GM13976 (cell line): ENCODE results near the gene RANBP17.

Source experiments
- DNase-seq: peaks from one replicate; pipeline ENCODE4 v3.0.0; 2012; ENCODE audit warnings: low spot score
- in situ Hi-C: fragments of 300-500 bp; cut with MboI; formaldehyde crosslinking; loops from one replicate; pipeline ENCODE4 v1.12.0; 2022; ENCODE audit warnings: low sequenced_read_pairs, mixed read lengths, inconsistent platforms; ENCODE audit not compliant: unreplicated experiment
- TF ChIP-seq, protein P1 (sequence below): IDR thresholded peaks from 2 replicates; pipeline ENCODE4 v1.5.1; 2012; ENCODE audit warnings: borderline replicate concordance, mild to moderate bottlenecking; ENCODE audit not compliant: insufficient read depth; ENCODE audit errors: extremely low read depth, missing control alignments, control extremely low read depth

The RANBP17 gene

DNA sequence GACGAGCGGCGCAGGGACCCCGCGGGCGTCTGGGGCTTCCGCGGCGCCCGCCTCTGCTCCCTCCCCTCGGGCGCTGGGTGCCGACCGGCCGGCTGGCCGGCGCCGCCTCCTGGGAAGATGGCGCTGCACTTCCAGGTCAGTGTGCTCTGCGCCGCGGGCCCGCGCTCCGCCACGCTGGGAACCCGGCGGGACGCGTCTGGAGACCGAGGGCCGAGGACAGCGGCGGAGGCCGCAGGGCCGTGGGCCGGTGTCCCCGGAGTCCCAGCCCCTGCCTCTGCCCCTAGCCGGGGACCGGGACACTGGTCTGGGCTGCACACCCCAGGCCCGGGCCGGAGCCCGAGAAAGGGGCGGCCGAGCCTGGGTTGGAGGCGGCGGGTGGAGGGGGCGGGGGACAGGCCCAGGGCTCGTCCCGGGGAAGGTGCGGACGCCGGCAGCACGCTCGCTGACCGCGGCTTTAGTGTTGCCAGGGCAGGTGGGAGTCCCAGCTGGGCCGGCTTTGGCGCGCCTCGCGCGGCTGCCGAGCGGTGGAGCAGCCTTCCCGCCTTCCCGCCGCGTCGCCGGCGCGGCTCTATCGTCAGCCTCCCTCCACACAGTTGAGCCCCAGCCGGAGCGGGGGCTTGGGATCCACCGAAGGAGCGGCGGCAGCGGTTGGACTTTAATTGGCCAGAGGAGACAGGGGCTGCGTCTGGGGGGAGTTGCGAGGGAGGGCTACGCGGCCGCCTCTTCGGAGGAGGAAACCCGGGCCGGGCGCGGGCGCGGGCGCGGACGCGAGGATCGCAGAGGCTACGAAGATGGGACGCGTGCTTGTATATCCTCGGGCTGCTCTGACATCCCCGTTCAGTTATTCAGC is at the start of gene RANBP17:
Gene RANBP17 (plus strand): TSS at position 102 of the 850 bp plus-strand sequence.
- in situ Hi-C loops, result no loop called here
- TF ChIP-seq, protein P1, sequence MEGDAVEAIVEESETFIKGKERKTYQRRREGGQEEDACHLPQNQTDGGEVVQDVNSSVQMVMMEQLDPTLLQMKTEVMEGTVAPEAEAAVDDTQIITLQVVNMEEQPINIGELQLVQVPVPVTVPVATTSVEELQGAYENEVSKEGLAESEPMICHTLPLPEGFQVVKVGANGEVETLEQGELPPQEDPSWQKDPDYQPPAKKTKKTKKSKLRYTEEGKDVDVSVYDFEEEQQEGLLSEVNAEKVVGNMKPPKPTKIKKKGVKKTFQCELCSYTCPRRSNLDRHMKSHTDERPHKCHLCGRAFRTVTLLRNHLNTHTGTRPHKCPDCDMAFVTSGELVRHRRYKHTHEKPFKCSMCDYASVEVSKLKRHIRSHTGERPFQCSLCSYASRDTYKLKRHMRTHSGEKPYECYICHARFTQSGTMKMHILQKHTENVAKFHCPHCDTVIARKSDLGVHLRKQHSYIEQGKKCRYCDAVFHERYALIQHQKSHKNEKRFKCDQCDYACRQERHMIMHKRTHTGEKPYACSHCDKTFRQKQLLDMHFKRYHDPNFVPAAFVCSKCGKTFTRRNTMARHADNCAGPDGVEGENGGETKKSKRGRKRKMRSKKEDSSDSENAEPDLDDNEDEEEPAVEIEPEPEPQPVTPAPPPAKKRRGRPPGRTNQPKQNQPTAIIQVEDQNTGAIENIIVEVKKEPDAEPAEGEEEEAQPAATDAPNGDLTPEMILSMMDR, result no peak
- DNase-seq, result no peak

DNA sequence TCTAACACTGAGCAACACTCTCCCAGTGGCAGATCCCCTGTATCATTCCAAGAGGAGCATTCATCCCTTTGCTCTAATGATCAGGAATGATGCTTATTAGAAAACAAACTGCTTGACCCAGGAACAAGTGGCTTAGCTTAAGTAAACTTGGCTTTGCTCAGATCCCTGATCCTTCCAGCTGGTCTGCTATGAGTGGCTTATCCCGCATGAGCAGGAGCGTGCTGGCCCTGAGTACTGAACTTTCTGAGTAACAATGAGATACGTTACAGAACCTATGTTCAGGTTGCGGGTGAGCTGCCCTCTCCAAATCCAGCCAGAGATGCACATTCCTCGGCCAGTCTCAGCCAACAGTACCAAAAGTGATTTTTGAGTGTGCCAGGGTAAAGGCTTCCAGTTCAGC is 48.6 kb upstream of the RANBP17 start:
- in situ Hi-C loops, result no loop called here
- TF ChIP-seq, protein P1, result no peak
- no peak for DNase-seq

DNA sequence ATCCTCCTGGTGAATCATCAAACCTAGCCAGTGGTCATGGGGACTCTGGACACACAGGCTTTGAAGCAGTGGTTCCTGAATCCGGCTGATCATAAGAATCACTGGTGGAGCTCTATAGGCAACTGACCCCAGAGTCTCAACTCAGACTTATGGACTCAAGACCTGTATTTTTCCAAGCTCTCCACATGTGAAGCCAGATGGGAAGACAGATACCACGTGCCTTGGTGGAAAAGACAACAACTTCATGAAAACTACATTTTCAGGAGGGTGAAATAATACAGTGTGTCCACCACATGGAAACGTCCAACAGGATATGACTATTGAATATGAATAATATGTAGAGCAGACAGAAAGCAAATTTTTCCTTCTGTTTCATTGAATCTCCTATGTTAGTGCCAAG is 44.6 kb upstream of the RANBP17 start:
- in situ Hi-C loops, result no loop called here
- TF ChIP-seq, protein P1, result no peak
- DNase-seq, result no peak

DNA sequence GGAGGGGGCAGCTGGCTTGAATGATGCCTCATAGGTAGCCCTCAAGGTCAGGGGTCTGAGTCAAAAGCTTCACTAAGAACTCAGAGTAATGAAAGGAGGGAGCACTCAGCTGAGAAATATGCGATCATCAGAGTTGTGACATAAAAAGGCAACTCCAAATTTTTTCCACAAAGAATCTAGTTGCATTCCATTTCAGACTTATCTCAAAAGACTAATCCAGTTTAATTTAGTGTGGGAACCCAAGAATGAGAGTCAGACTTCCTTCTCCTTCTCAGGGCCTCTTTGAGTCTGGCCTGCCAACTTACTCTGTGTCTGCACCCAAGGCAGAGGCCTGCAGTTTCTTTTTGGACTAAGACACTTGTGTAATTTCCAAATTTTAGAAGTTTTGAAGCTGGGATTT is 43.6 kb upstream of the RANBP17 start:
- in situ Hi-C loops, result no loop called here
- TF ChIP-seq, protein P1, result no peak
- no peak for DNase-seq

DNA sequence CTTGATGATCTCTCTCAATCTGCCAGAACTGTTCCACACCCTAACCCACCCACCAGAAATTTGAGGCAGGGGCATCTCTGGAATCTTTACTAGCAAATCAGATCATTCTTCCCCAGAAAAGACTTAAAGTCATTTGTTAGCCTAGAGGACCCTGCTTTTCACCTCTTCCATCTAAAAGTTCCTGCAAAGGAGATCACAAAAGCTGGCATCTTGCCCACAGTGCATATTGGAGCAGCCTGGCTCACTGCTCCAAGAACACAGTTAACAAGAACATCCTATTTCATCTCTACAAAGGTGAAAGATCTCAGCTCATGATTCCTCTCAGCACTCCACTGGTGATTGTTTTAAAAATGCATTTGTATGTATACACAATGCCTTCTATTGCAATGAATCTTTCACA is 42.0 kb upstream of the RANBP17 start:
- in situ Hi-C loops, result no loop called here
- DNase-seq, result no peak
- TF ChIP-seq, protein P1, result no peak

DNA sequence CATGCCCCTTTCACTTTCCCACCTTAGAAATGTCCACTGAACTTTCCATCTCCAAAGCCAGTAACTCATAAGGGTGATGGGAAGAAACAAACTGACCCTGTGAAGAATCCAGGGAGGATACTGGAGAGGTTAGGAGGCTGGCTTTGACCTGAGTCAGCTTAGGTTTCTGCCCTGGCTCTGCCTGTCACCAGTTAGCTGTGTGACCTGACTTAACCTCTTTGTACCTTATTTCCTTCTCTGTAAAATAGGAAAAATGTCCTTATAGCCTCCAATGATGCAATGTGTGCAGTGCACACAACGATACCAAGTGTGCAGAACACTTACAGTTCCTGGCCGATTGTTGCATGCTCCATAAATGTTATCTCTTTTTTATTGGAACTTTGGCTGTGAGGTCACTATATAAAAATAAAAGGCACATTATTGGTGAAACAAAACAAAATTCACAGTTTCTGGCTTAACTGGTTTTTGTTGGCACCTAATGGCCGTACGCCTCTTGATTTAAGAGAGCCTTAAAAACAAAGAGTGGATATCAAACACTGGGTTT is 40.5 kb upstream of the RANBP17 start:
- TF ChIP-seq, protein P1, result no peak
- DNase-seq, result no peak
- in situ Hi-C loops, result no loop called here
